Peyer's patch (tissue), 4 donors: ENCODE measurements around the gene AOC1.

ENCODE experiments used
- POLR2A ChIP-seq, 2 donors: fragments of 450-650 bp; IDR thresholded peaks; one replicate each; pipeline ENCODE4 v1.5.1; 2017; ENCODE audit warnings: antibody characterized with exemption in 2 of 2, mild to moderate bottlenecking in 2 of 2, moderate library complexity in 2 of 2
- TF ChIP-seq, protein P1 (sequence below), 6 experiments: fragments of 450-650 bp in 4 of 6; fragments of 200-600 bp in 2 of 6; sonication (generic) in 1 of 6; IDR thresholded peaks; one replicate each; pipeline ENCODE4 v1.5.1; 2017 to 2019; ENCODE audit warnings: antibody characterized with exemption in 6 of 6, mild to moderate bottlenecking in 3 of 6, moderate library complexity in 1 of 6

DNA sequence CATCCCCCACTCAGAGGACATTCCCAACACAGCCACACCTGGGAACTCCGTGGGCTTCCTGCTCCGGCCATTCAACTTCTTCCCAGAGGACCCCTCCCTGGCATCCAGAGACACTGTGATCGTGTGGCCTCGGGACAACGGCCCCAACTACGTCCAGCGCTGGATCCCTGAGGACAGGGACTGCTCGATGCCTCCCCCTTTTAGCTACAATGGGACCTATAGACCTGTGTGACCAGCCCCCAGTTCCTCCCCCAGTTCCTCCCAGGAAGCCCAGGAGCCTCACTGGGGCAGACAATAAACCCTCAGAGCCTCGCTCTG lies 8.6 kb downstream of the AOC1 start:
- TF ChIP-seq, protein P1, sequence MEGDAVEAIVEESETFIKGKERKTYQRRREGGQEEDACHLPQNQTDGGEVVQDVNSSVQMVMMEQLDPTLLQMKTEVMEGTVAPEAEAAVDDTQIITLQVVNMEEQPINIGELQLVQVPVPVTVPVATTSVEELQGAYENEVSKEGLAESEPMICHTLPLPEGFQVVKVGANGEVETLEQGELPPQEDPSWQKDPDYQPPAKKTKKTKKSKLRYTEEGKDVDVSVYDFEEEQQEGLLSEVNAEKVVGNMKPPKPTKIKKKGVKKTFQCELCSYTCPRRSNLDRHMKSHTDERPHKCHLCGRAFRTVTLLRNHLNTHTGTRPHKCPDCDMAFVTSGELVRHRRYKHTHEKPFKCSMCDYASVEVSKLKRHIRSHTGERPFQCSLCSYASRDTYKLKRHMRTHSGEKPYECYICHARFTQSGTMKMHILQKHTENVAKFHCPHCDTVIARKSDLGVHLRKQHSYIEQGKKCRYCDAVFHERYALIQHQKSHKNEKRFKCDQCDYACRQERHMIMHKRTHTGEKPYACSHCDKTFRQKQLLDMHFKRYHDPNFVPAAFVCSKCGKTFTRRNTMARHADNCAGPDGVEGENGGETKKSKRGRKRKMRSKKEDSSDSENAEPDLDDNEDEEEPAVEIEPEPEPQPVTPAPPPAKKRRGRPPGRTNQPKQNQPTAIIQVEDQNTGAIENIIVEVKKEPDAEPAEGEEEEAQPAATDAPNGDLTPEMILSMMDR (IDR thresholded peaks at IDR 0.05), result no peak
- no peak for TF ChIP-seq POLR2A (IDR thresholded peaks at IDR 0.05)
